Measurements from ENCODE around the gene RAX2.

The RAX2 gene

DNA sequence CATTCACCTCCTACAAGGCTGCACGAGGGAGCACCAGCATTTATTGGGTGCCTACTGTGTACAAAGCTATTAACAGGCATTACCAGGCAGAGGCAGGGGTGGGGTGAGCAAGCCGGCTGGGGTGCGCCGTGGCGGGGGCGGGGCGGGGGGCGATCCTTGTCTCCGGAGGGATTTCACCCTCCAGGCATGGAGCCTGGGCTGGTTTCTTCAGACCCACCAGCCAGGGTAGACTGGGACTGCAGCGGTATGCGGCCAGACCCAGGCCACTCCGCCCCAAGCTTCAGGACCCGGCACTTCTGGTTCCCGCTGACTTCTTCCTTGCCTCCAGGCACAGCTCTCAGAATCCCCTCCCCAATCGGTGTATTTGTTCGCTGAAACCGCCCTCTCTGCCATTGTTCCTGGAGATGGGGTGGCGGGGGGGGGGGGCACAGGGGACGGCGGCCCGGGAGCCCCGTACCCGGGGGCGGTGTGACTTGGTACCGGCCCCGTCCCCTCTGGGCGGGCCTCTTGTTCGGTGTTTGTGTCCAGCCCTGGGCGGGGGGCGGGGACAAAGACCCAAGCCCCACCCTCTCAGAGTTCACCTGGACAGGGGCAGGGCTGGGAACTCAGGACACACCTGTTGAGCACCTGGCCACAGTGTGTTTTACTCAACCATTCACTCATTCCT lies 49.5 kb downstream of the RAX2 start:
- no peaks in the 10 kb centered on the region for H3K36me3 ChIP-seq (ENCODE audit: insufficient read depth)
- no peak overlapping the region for H3K4me3 ChIP-seq (IDR thresholded peaks at IDR 0.05; ENCODE audit: insufficient read depth, low read depth, low read length)
- H3K9ac ChIP-seq = no peak overlapping the region
- TF ChIP-seq CTCF (conservative IDR thresholded peaks at IDR 0.05; ENCODE audit: low read depth, low read length) = no peak
- no peaks in the 10 kb centered on the region for H4K20me1 ChIP-seq (ENCODE audit: insufficient read depth)
- no peaks in the 10 kb centered on the region for H3K79me2 ChIP-seq (ENCODE audit: insufficient read depth, low read depth)
- no peak overlapping the region for H3K4me2 ChIP-seq
- no peak overlapping the region for H2AFZ ChIP-seq (ENCODE audit: low read depth)
- peaks cover 25% of the 10 kb centered on the region for H3K4me1 ChIP-seq (ENCODE audit: low read depth, poor library complexity, severe bottlenecking)
- no peak overlapping the region for H3K27ac ChIP-seq
- H3K27me3 ChIP-seq (ENCODE audit: insufficient read depth, low read depth) = peaks cover 12% of the 10 kb centered on the region

GRCh38 chr19:3721887-3722442 lies 50.1 kb downstream of the RAX2 start:
- H3K4me2 ChIP-seq = no peak overlapping the region
- H3K9ac ChIP-seq = no peak overlapping the region
- H3K27me3 ChIP-seq (ENCODE audit: insufficient read depth, low read depth) = peaks cover 12% of the 10 kb centered on the region
- H4K20me1 ChIP-seq (ENCODE audit: insufficient read depth) = no peaks in the 10 kb centered on the region
- H3K4me3 ChIP-seq (IDR thresholded peaks at IDR 0.05; ENCODE audit: insufficient read depth, low read depth, low read length) = no peak overlapping the region
- H2AFZ ChIP-seq (ENCODE audit: low read depth) = no peak overlapping the region
- no peaks in the 10 kb centered on the region for H3K79me2 ChIP-seq (ENCODE audit: insufficient read depth, low read depth)
- H3K4me1 ChIP-seq (ENCODE audit: low read depth, poor library complexity, severe bottlenecking) = peaks cover 25% of the 10 kb centered on the region
- no peaks in the 10 kb centered on the region for H3K36me3 ChIP-seq (ENCODE audit: insufficient read depth)
- no peak overlapping the region for H3K27ac ChIP-seq
- TF ChIP-seq CTCF (conservative IDR thresholded peaks at IDR 0.05; ENCODE audit: low read depth, low read length) = no peak

DNA sequence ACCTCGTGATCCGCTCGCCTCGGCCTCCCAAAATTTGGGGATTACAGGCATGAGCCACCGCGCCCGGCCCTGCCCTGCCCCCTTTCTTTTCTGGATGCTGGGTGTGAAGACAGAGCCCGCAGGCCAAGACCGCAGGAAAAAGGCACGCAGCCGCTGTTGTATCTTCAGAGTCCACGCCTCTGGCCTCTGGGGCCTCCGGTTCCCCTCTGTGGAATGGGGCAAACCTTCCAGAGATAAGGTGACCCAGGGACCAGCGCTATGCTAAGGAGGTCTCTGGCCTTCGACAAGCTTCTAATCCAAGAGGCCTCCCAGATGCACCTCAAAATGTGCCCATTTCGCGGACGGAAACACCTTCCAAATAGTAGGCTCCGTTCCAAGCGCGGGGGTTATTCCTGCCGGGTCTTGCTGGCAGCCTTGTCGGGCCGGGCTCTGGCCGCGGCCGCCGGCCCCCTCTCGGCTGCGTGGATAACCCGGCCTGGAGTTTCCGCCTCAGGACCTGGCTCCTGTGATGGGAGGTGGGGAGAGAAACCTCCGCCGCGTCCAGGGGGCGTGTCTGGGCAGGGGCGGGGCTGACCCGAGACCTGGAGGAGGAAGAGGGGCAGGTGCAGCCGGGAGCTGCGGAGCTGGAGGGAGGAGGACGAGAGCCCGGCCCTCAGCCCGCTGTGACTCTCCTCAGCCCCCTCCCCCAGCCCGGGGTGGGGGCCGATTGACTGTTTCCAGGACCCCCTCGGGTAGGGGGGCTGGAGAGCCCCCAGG lies 50.7 kb downstream of the RAX2 start:
- no peak for TF ChIP-seq CTCF (conservative IDR thresholded peaks at IDR 0.05; ENCODE audit: low read depth, low read length)
- Histone ChIP-seq H3K79me2 (ENCODE audit: insufficient read depth, low read depth) (no peaks in the 10 kb centered on the region), H3K36me3 (ENCODE audit: insufficient read depth) (no peaks in the 10 kb centered on the region), H3K4me2 (peak overlapping the region; percentile 29; the same call in 1 of the 2 replicates), H3K4me1 (ENCODE audit: low read depth, poor library complexity, severe bottlenecking) (peaks cover 25% of the 10 kb centered on the region), H3K9ac (no peak overlapping the region), H2AFZ (ENCODE audit: low read depth) (no peak overlapping the region), H4K20me1 (ENCODE audit: insufficient read depth) (no peaks in the 10 kb centered on the region), H3K4me3 (IDR thresholded peaks at IDR 0.05; ENCODE audit: insufficient read depth, low read depth, low read length) (no peak overlapping the region), H3K27me3 (ENCODE audit: insufficient read depth, low read depth) (peaks cover 12% of the 10 kb centered on the region), H3K27ac (no peak overlapping the region)

GRCh38 chr19:3720349-3720917 lies 51.6 kb downstream of the RAX2 start:
- Histone ChIP-seq H3K4me2 (no peak overlapping the region), H3K27ac (no peak overlapping the region), H2AFZ (ENCODE audit: low read depth) (no peak overlapping the region)

More at GRCh38 chr19:3720349-3720917, 51.6 kb downstream of the RAX2 start:
- no peaks in the 10 kb centered on the region for H3K36me3 ChIP-seq (ENCODE audit: insufficient read depth)
- H3K4me1 ChIP-seq (ENCODE audit: low read depth, poor library complexity, severe bottlenecking) = peaks cover 18% of the 10 kb centered on the region
- H3K27me3 ChIP-seq (ENCODE audit: insufficient read depth, low read depth) = peaks cover 12% of the 10 kb centered on the region
- no peak for TF ChIP-seq CTCF (conservative IDR thresholded peaks at IDR 0.05; ENCODE audit: low read depth, low read length)
- no peaks in the 10 kb centered on the region for H4K20me1 ChIP-seq (ENCODE audit: insufficient read depth)
- no peaks in the 10 kb centered on the region for H3K79me2 ChIP-seq (ENCODE audit: insufficient read depth, low read depth)
- H3K4me3 ChIP-seq (IDR thresholded peaks at IDR 0.05; ENCODE audit: insufficient read depth, low read depth, low read length) = no peak overlapping the region
- no peak overlapping the region for H3K9ac ChIP-seq
